Osteocyte (in vitro differentiated cells): Measurements from ENCODE around the gene PGGHG. TPM values are rescaled to one million over a fixed set of nuclear protein-coding genes. Genes with fewer than 3 reads are reported as not detected.

Experiments
- DNase-seq: peaks from one replicate; pipeline ENCODE4 v3.0.0; 2021; ENCODE audit warnings: mixed read lengths; ENCODE audit not compliant: unreplicated experiment; ENCODE audit errors: extremely low spot score
- H3K27ac Mint-ChIP-seq: one replicate; pipeline ENCODE4 v1.8.0; 2021; ENCODE audit warnings: mild to moderate bottlenecking, mixed read lengths; ENCODE audit not compliant: unreplicated experiment
- H3K27me3 Mint-ChIP-seq: one replicate; pipeline ENCODE4 v1.8.0; 2021; ENCODE audit warnings: mixed read lengths; ENCODE audit not compliant: unreplicated experiment
- H3K36me3 Mint-ChIP-seq: one replicate; pipeline ENCODE4 v1.8.0; 2021; ENCODE audit warnings: mixed read lengths; ENCODE audit not compliant: unreplicated experiment
- H3K4me1 Mint-ChIP-seq: one replicate; pipeline ENCODE4 v1.8.0; 2021; ENCODE audit warnings: mixed read lengths; ENCODE audit not compliant: unreplicated experiment
- H3K4me3 Mint-ChIP-seq: one replicate; pipeline ENCODE4 v1.8.0; 2021; ENCODE audit warnings: mild to moderate bottlenecking, moderate library complexity, mixed read lengths; ENCODE audit not compliant: unreplicated experiment
- H3K9me3 Mint-ChIP-seq: one replicate; pipeline ENCODE4 v1.8.0; 2021; ENCODE audit warnings: mixed read lengths; ENCODE audit not compliant: unreplicated experiment
- CTCF ChIP-seq: fragments of 200-600 bp; sonication (generic); IDR thresholded peaks from 2 replicates; pipeline ENCODE4 v1.5.0; 2021; ENCODE audit warnings: antibody characterized with exemption, mild to moderate bottlenecking, moderate library complexity
- long read RNA-seq: library from polyadenylated mRNA; unstranded; transcript quantifications from one replicate; pipeline ENCODE4 v2.0.0, GENCODE V29; 2021
- total RNA-seq: library from RNA; stranded (reverse); gene quantifications from 2 replicates; pipeline ENCODE4 v1.2.1, GENCODE V29; 2021

The PGGHG gene
- total RNA-seq: 39.9 and 43.4 TPM in 2 replicates
- long read RNA-seq, partial matches to known transcripts: 5 of 7 reads
- long read RNA-seq, other reads (novel, unspliced or antisense): 2 of 7 reads

DNA sequence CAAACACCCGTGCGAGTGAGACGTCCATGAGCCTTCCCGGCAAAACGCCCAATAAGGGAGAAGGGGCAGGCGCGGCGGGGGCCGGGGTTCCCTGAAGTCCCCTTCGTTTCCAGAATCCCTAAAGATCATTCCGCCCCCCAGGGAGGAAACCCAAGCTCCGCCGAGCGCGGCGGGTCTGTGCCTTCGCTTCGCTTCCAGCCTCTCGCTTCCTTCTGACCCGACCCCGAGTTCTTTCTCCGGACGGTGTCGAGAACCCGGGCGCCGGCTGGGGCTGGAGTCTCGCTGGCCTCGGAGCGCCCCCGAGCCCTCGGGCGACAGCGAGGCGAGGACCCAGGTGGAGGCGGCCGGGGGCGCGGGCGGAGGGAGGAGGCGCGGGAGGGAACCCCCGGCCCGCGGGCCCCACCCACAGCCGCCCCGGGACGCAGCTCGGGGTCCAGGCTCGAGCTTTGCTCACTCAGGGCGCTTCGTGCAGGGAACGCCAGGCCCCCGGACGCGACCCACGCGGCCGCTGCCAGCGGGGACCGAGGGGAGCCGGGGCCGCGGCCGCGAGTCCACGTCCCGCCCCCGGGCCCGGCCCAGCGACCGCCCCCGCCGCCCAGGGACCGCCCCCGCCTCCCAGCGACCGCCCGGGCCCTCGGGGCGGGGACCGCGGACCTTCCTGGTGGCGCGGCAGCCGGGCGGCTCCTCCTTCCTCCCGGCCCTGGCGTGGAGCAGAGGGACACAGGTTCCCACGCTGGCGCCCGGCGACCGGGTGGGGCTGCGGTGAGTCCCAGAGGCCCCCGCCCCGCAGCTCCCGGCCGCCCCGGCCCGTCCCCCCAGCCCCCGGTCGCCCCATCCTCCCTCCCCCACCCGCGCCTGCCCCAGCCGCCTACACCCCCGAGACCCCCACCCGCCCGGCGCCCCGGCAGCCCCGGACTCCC, at the start of gene PGGHG:
PGGHG (plus strand) TSS at position 649 of the 920 bp plus-strand sequence. CDS start 691 bp downstream, outside the sequence.
- Mint-ChIP-seq H3K27ac (peak within 1 kb of the TSS; percentile 41), H3K9me3 (no peaks in the 10 kb centered on the region), H3K36me3 (no peaks in the 10 kb centered on the region), H3K4me3 (peak within 1 kb of the TSS; percentile 70), H3K4me1 (peaks cover 15% of the 10 kb centered on the region), H3K27me3 (no peaks in the 10 kb centered on the region)
- DNase-seq: no peak
- no peak for TF ChIP-seq CTCF

DNA sequence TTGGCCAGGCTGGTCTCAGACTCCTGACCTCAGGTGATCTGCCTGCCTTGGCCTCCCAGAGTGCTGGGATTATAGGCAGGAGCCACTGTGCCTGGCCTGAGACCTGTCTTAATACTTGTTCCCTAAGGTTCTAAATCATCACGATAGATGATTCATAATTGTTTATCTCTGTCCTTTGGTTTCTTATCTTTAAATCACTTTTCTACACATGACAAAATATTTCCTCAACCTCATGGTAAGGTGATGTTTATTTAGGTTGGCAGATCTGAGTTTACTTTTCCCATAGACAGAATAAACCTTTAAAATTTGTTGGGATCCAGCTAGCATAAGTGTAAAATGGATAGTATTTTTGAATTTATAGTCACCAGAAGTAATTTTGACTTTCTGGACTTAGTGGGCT, 48.6 kb upstream of the PGGHG start:
- H3K27ac Mint-ChIP-seq: no peak overlapping the region
- no peak for TF ChIP-seq CTCF
- peaks cover 21% of the 10 kb centered on the region for H3K4me1 Mint-ChIP-seq
- DNase-seq: no peak
- H3K9me3 Mint-ChIP-seq: no peaks in the 10 kb centered on the region
- no peaks in the 10 kb centered on the region for H3K27me3 Mint-ChIP-seq
- peaks cover 38% of the 10 kb centered on the region for H3K36me3 Mint-ChIP-seq
- no peak overlapping the region for H3K4me3 Mint-ChIP-seq

- H3K4me3 Mint-ChIP-seq: no peak overlapping the region
- H3K27me3 Mint-ChIP-seq: no peaks in the 10 kb centered on the region
- H3K27ac Mint-ChIP-seq: no peak overlapping the region
- peaks cover 19% of the 10 kb centered on the region for H3K4me1 Mint-ChIP-seq
- H3K36me3 Mint-ChIP-seq: peaks cover 48% of the 10 kb centered on the region
- H3K9me3 Mint-ChIP-seq: no peaks in the 10 kb centered on the region
- no peak for TF ChIP-seq CTCF
- no peak for DNase-seq
Observed at GRCh38 chr11:241634-242033, 47.3 kb upstream of the PGGHG start.

GRCh38 chr11:244376-244775, 44.5 kb upstream of the PGGHG start:
- Mint-ChIP-seq H3K4me3 (no peak overlapping the region), H3K27ac (no peak overlapping the region), H3K36me3 (peaks cover 67% of the 10 kb centered on the region), H3K4me1 (no peaks in the 10 kb centered on the region), H3K9me3 (no peaks in the 10 kb centered on the region), H3K27me3 (no peaks in the 10 kb centered on the region)
- no peak for TF ChIP-seq CTCF
- DNase-seq: no peak

DNA sequence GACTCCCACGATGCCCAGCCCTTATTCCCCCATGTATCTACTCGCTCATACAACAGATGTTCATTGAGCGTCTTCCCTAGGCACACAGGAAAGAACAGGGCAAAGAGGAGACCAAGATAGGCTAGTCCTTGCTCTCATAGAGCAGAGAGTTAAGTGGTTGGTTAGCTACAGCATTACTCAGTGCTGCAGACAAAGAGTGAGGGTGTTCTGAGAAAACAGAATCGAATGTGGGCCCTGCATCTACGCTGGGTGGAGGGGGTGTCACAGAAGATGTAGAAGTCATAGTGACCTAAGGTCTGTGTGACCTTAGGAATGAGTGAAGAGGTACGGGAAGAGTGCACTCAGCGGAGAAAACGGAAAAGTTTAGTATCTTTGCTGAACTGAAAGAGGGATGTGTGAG, 39.9 kb upstream of the PGGHG start:
- H3K4me3 Mint-ChIP-seq: no peak overlapping the region
- H3K36me3 Mint-ChIP-seq: peaks cover 62% of the 10 kb centered on the region
- no peak for TF ChIP-seq CTCF
- no peaks in the 10 kb centered on the region for H3K27me3 Mint-ChIP-seq
- H3K27ac Mint-ChIP-seq: no peak overlapping the region
- no peaks in the 10 kb centered on the region for H3K4me1 Mint-ChIP-seq
- H3K9me3 Mint-ChIP-seq: no peaks in the 10 kb centered on the region
- DNase-seq: no peak
